Measurements from ENCODE around the gene HRCT1.

DNA sequence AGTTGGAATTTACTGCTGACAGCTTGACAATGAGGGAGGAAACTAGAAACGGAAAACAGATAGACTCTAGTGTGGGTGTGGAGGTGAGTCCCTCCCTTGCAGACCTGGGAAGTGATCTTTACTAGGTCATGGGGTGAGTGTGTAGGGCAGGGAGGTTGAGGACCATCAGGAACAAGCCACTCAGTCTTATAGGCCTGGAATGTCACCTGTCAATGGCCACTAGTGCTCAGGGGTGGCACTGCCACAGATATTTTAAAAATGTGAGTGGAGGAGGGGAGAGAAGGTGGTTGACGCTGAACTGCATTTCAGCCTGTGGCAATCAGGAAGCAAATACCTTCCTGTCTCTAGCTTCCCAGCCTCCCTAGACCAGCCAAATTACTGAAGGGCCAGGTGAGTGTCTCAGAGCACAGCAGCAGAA, 42.9 kb downstream of the HRCT1 start:
- TF ChIP-seq, protein P1, sequence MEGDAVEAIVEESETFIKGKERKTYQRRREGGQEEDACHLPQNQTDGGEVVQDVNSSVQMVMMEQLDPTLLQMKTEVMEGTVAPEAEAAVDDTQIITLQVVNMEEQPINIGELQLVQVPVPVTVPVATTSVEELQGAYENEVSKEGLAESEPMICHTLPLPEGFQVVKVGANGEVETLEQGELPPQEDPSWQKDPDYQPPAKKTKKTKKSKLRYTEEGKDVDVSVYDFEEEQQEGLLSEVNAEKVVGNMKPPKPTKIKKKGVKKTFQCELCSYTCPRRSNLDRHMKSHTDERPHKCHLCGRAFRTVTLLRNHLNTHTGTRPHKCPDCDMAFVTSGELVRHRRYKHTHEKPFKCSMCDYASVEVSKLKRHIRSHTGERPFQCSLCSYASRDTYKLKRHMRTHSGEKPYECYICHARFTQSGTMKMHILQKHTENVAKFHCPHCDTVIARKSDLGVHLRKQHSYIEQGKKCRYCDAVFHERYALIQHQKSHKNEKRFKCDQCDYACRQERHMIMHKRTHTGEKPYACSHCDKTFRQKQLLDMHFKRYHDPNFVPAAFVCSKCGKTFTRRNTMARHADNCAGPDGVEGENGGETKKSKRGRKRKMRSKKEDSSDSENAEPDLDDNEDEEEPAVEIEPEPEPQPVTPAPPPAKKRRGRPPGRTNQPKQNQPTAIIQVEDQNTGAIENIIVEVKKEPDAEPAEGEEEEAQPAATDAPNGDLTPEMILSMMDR (IDR thresholded peaks at IDR 0.05; ENCODE audit: poor library complexity, severe bottlenecking) = no peak
- TF ChIP-seq POLR2AphosphoS5 (IDR thresholded peaks at IDR 0.05) (no peak), SMC3 (conservative IDR thresholded peaks at IDR 0.05; ENCODE audit: poor library complexity) (no peak), EP300 (conservative IDR thresholded peaks at IDR 0.05; ENCODE audit: poor library complexity, severe bottlenecking) (no peak)
- TF ChIP-seq, protein P2, sequence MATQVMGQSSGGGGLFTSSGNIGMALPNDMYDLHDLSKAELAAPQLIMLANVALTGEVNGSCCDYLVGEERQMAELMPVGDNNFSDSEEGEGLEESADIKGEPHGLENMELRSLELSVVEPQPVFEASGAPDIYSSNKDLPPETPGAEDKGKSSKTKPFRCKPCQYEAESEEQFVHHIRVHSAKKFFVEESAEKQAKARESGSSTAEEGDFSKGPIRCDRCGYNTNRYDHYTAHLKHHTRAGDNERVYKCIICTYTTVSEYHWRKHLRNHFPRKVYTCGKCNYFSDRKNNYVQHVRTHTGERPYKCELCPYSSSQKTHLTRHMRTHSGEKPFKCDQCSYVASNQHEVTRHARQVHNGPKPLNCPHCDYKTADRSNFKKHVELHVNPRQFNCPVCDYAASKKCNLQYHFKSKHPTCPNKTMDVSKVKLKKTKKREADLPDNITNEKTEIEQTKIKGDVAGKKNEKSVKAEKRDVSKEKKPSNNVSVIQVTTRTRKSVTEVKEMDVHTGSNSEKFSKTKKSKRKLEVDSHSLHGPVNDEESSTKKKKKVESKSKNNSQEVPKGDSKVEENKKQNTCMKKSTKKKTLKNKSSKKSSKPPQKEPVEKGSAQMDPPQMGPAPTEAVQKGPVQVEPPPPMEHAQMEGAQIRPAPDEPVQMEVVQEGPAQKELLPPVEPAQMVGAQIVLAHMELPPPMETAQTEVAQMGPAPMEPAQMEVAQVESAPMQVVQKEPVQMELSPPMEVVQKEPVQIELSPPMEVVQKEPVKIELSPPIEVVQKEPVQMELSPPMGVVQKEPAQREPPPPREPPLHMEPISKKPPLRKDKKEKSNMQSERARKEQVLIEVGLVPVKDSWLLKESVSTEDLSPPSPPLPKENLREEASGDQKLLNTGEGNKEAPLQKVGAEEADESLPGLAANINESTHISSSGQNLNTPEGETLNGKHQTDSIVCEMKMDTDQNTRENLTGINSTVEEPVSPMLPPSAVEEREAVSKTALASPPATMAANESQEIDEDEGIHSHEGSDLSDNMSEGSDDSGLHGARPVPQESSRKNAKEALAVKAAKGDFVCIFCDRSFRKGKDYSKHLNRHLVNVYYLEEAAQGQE (IDR thresholded peaks at IDR 0.05; ENCODE audit: borderline replicate concordance) = no peak
